HG02852 (cell line): ENCODE data around the gene SLPI.

Source experiments
- ATAC-seq: cut with Tn5 transposase; IDR thresholded peaks from one replicate; pipeline ENCODE4 v1.9.1; 2021; ENCODE audit warnings: mild to moderate bottlenecking, moderate library complexity; ENCODE audit not compliant: unreplicated experiment

The SLPI gene, protein sequence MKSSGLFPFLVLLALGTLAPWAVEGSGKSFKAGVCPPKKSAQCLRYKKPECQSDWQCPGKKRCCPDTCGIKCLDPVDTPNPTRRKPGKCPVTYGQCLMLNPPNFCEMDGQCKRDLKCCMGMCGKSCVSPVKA

GRCh38 chr20:45254383-45255262 lies at the start of gene SLPI:
SLPI (minus strand) TSS chr20:45254564; CDS start chr20:45254543, 21 bp downstream.
- no peak for ATAC-seq

DNA sequence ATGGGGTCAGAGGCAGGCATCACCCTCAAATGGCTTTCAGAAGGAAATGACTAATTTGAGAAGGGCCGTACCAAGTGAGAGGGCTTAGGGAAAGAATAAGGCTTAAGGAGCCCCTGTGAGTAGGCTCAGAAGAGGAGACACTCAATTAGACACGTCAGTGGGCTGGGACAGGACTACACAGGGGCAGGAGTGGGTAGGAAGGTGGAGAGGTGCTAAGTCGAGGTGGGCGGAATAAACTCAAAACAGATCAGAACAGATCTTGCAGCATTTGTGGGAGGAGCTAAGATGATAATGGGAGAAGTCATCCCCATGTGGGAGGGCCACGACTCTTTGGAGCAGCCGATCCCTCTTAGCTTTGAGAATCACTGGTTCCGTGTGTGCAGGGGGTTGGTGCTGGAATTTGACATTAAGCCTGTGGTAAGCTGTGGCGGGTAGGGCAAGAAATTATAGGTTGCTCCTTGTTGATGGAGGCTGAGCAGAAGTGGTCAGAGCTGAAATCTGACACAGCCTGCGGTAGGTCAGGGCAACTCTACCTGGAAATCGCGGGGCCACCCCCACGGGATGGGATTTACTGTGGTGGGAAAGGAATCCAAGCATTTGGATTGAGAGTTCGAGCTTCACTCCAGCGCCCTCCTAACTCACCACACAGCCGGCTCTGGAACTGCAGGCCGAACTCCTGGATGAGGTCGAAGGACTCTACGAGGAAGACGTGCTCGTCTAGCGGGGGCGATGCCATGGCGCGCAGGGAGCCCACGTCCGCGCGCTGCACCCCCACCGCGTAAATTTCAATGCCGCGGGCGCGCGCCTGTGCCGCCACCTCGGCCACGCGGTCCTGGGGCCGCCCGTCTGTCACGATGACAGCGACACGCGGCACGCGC lies 49.5 kb upstream of the SLPI start:
- ATAC-seq: no peak

GRCh38 chr20:45301824-45302271 lies 47.5 kb upstream of the SLPI start:
- ATAC-seq: no peak

- ATAC-seq: no peak
These were observed 46.6 kb upstream of the SLPI start for GRCh38 chr20:45300961-45301360.

DNA sequence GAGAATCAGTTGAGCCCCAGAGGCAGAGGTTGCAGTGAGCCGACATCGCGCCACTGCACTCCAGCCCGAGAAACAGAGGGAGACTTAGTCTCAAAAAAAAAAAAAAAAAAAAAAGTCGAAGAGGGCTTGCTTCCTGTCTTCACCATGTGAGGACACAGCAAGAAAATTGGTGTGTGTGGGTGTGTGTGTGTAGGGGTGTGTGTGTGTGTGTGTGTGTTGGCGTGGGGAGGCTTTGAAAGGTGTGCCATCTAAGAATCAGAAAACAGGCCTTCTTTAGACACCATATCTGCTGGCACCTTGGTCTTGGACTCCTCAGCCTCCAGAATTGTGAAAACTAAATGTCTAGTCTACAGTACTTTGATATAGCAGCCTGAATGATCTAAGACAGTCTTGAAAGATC lies 45.4 kb upstream of the SLPI start:
- no peak for ATAC-seq

- ATAC-seq: no peak
These were observed 43.6 kb upstream of the SLPI start for GRCh38 chr20:45297786-45298497.

DNA sequence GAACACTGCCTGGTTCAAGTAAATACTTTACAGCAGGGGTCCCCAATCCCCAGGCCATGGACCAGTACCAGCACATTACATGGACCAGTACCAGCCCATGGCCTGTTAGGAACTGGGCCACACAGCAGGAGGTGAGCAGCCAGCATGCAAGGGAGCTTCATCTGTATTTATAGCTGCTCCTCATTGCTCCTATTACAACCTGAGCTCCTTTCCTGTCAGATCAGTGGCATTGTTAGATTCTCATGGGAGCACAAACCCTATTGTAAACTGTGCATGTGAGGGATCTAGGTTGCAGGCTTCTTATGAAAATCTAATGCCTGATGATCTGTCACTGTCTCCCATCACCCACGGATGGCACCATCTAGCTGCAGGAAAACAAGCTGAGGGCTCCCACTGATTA lies 40.3 kb upstream of the SLPI start:
- no peak for ATAC-seq

DNA sequence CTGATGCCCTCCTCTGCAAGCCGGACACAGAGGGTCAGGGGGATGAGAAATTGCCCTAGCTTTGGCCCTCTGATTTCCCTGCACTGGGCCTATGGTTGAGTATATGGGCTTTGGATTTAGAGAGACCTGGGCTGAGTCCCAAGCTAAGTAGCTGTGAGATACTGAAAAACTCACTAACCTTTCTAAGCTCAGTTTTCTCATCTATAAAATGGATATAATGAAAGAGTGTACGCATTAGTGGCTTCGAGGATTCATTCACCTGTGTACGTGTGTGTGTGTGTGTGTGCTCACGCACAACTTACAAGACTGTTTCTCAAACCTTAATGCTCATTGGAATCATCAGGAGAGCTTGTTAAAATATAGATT lies 39.6 kb upstream of the SLPI start:
- ATAC-seq: no peak

DNA sequence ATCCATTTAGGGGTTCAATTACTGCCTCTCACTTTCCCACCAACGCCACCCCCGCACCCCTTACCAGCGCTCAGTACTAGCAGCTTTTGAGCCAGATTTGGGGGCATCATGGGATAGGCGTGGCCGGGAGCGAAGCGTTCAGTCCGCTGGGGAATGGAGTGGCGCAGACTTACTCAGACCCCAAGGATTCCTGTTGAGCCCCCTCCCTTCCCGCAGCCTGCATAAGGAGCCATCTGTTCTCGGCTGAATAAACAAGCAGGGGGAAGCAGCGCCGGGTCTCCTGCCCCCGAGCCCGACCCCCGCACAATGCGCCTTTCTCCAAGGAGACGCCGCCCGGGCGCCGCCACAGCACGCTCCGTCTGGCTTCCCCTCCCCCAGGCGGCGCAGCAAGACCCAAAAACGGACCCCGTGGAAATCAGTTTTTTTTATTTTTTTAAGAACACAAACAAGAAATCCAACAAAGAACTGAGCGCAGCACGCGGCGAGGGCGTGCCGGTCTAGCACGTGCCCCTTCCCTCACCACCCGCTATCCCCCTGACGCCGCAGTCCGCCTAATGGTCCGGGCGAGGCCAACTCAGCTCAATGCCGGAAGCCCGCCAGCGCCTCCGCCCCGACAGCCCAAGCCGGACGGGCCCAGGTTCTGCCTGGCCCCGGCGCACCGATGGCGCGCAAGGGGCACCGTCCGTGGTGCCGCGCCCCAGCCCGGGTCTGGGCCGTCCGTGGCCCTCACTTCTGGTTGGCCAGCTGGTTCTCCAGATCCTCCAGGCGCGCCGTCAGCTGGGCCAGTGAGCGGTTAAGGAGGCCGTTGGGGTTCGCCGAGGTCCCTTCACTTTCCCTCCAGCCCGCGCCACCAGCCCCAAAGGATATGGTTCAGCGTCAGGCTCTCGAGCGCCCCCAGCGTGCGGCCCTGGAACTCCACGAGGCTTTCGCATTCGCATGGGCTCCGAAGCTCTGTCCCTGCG lies 39.0 kb upstream of the SLPI start:
- ATAC-seq: no peak

GRCh38 chr20:45292343-45292742 lies 38.0 kb upstream of the SLPI start:
- ATAC-seq: no peak

DNA sequence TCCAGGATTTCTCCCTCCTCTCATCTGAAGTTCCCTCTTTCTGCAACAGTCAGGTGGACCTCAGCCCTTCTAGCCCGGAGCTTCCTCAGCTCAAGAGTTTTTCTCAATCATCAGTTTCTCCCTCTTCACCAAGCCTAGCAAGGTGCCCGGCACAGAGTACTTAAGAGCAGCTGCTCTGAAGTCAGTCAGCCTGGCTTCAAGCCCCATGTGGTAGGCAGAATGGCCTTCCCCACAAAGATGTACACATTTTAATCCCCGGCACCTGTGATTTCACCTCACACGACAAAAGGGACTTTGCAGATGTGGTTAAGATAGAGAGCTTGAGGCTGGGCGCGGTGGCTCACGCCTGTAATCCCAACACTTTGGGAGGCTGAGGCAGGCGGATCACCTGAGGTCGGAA lies 37.2 kb upstream of the SLPI start:
- ATAC-seq: no peak

DNA sequence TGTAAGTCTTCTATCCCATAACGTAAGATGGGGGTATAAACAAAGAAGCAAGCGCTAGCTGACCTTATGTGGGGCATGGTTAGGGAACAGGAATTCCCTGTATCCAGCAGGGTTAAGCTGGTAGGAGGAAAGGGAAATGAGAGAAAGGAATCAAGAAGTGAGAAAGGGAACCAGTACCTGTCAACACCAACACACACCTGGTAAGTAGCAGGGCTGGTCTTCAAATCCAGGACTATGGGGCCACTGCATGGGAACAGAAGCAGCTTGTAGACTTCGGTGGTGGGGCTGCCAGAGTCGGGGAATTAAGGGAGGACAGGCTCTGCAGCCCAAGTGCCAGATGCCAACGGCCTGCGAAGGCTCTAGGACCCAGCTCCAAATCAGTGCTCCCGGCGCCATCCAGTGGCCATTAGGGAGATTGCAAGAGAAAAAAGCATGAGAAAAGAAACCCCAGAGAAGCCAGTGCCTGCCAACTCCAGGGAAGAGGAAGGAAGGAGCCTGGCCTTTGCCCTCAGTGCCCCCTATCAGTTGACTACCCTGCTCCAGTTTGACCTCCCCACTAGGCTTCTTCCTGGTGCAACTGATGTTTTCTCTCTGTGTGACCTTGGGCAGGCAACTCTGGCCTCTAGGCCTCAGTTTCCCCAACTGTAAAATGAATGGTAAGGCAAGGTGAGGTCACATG lies 36.5 kb upstream of the SLPI start:
- ATAC-seq: no peak

- no peak for ATAC-seq
These were observed 35.7 kb upstream of the SLPI start for GRCh38 chr20:45289942-45290676.

GRCh38 chr20:45288860-45289259 lies 34.5 kb upstream of the SLPI start:
- no peak for ATAC-seq

DNA sequence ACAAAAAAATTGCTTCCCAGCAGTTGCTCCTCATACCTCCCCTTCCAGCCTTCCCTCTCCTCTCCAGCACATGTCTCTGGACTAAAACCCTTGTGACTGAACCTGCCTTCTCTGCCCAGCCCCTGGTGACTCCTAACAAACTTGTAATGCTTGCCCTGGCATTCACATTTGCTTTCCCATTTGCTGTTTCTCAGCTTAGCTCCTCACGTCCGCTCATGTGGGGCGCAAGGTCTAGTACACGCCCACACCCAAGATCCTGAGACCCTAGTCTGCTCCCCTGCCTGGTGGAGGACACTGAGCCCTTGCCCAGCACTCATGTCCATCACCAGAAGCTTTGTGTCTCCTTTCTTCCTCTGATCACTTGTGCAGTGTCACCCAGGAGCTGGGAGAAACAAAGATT lies 34.0 kb upstream of the SLPI start:
- no peak for ATAC-seq

- ATAC-seq: no peak
These were observed 29.2 kb upstream of the SLPI start for GRCh38 chr20:45283551-45284057.

GRCh38 chr20:45282700-45283550 lies 28.6 kb upstream of the SLPI start:
- no peak for ATAC-seq
